SK-N-MC (cell line): Measurements from ENCODE around the gene GPR22.

ENCODE experiments used
- DNase-seq: peaks from one replicate; pipeline ENCODE4 v3.0.0-alpha.2; 2011; ENCODE audit warnings: low read depth, low spot score
- H3K27ac ChIP-seq: fragments of 200-600 bp; sonication (generic); 2 replicates; pipeline ENCODE4 v1.5.1; 2016; ENCODE audit warnings: mixed run types
- H3K36me3 ChIP-seq: fragments of 200-600 bp; sonication (generic); 2 replicates; pipeline ENCODE4 v1.6.1; 2017; ENCODE audit warnings: antibody characterized with exemption, low read length, mixed read lengths; ENCODE audit not compliant: insufficient read depth
- H3K4me3 ChIP-seq: fragments of 200-600 bp; sonication (generic); 2 replicates; pipeline ENCODE4 v1.5.1; 2016
- H3K9ac ChIP-seq: fragments of 200-600 bp; sonication (generic); 2 replicates; pipeline ENCODE4 v1.8.0; 2017; ENCODE audit warnings: mixed run types, mixed read lengths; ENCODE audit not compliant: insufficient read length
- H3K9me3 ChIP-seq: fragments of 200-600 bp; sonication (generic); 2 replicates; pipeline ENCODE4 v1.6.1; 2017; ENCODE audit warnings: low read depth, mild to moderate bottlenecking, antibody characterized with exemption, low read length, moderate library complexity, mixed read lengths
- EZH2 ChIP-seq: fragments of 200-600 bp; sonication (generic); IDR thresholded peaks from one replicate; pipeline ENCODE4 v1.6.1; 2017; ENCODE audit warnings: antibody characterized with exemption
- FOXP2 ChIP-seq: optimal IDR thresholded peaks from 2 replicates; pipeline ENCODE3; 2011; ENCODE audit warnings: mild to moderate bottlenecking, moderate library complexity; ENCODE audit not compliant: insufficient read depth; ENCODE audit errors: extremely low read length, control extremely low read depth
- POLR2AphosphoS5 ChIP-seq: IDR thresholded peaks from 2 replicates; pipeline ENCODE4 v1.6.1; 2012; ENCODE audit warnings: mild to moderate bottlenecking, low read depth, low read length, borderline replicate concordance

GPR22 gene

DNA sequence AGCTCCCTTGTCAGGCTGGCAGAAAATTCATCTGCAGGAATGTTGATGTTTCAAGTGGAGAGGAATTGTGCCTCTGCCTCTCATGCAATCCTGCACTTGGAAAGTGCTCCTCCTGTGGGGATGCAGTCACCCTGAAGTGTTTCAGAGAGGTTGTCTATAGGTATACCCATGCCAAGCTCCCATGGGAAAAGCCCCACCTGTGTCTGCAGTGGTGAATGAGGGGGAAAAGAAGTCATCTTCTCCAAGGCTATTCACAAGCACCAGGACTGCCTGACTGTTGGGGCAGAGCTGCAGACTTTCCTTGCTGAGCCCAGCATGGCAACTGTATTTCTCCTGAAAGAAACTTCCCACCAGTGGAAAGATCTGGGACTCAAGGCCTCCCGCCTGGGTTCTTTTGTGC is 35.5 kb downstream of the GPR22 start:
- H3K27ac ChIP-seq, result no peak overlapping the region

GRCh38 chr7:107505997-107506673 is 36.3 kb downstream of the GPR22 start:
- no peak overlapping the region for H3K9ac ChIP-seq
- H3K4me3 ChIP-seq, result peak overlapping the region; percentile 28; the same call in 1 of the 2 replicates
- H3K27ac ChIP-seq, result 0 out of 2 replicates have a peak overlapping the region, but pooled peaks have one; percentile 37
- TF ChIP-seq POLR2AphosphoS5 (no peak), EZH2 (no peak), FOXP2 (no peak)
- no peaks in the 10 kb centered on the region; the same call in 1 of the 2 replicates for H3K36me3 ChIP-seq
- peak; percentile 5 for DNase-seq
- no peaks in the 10 kb centered on the region for H3K9me3 ChIP-seq

More for the DNA sequence above, 35.5 kb downstream of the GPR22 start:
- Histone ChIP-seq H3K36me3 (no peaks in the 10 kb centered on the region; the same call in 1 of the 2 replicates), H3K4me3 (no peak overlapping the region), H3K9me3 (no peaks in the 10 kb centered on the region), H3K9ac (no peak overlapping the region)
- DNase-seq, result no peak
- TF ChIP-seq EZH2, result no peak
- TF ChIP-seq POLR2AphosphoS5, result no peak
- TF ChIP-seq FOXP2, result no peak

DNA sequence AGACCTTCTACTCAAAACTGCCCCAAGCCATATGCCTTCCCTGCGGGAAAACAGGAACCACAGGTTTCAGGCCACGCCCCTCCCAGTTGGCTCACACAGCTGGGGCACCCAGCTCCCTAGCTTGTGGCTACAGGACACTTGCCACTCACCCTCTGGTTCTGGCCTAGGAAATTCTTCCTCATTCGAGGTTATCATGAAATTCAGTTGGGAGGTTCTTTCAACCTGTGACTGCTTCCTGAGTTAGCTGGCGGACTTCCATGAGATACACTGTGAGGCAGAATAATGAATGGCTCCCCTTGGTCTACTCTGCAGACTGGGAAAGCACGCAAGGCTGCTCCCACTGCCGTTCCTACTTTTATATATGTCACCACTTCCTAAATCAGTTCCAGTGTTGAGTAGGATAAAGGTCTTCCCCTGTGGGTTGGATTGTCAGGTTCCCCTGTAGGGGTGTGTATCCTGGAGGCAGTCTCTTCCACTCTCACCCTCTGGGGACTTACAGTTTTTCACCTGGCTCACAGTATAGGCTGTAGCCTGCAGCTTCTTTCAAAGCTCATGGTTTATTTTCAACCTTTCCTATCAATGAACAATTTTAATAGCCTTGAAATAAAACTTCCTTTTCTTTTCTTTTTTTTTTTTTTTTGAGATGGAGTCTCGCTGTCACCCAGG is 37.0 kb downstream of the GPR22 start:
- H3K27ac ChIP-seq, result peak overlapping the region; percentile 37; the same call in 1 of the 2 replicates
- H3K9ac ChIP-seq, result no peak overlapping the region
- DNase-seq, result peak; percentile 48
- H3K9me3 ChIP-seq, result no peaks in the 10 kb centered on the region
- peak overlapping the region; percentile 28; the same call in 1 of the 2 replicates for H3K4me3 ChIP-seq
- no peaks in the 10 kb centered on the region; the same call in 1 of the 2 replicates for H3K36me3 ChIP-seq
- TF ChIP-seq FOXP2 (no peak), EZH2 (no peak), POLR2AphosphoS5 (no peak)
